H1 (cell line): ENCODE measurements around the gene RAB31. TPM values are rescaled to one million over a fixed set of nuclear protein-coding genes. Genes with fewer than 3 reads are reported as not detected.

ENCODE experiments used
- CTCF ChIA-PET: fragments of 300-600 bp; sonication (Branson Sonifier 250); formaldehyde crosslinking; loops from one replicate; lab custom pipeline; 2021; ENCODE audit not compliant: partially characterized antibody; lab: Charles Lee
- POLR2A ChIA-PET: fragments of 300-600 bp; sonication (Branson Sonifier 250); formaldehyde crosslinking; loops from one replicate; lab custom pipeline; 2021; ENCODE audit warnings: inconsistent platforms; ENCODE audit not compliant: partially characterized antibody; lab: Charles Lee
- DNase-seq, 2 experiments: peaks; one replicate each; pipeline versions ENCODE4 v3.0.0 to v3.0.0-alpha.2; 2010 to 2022; ENCODE audit warnings: low spot score in 2 of 2, low read depth in 1 of 2, mixed read lengths in 1 of 2
- FAIRE-seq: peaks from 2 replicates; lab custom pipeline; 2011; peaks lifted over from hg19 to GRCh38; lab: Jason Lieb, UNC
- H2AFZ ChIP-seq: 2 replicates; pipeline ENCODE4 v1.8.1; 2012; ENCODE audit warnings: low read length, inconsistent platforms
- H2AK5ac ChIP-seq: 2 replicates; pipeline ENCODE4 v1.6.1; 2013; ENCODE audit warnings: low read depth, low read length
- H2BK120ac ChIP-seq: replicated peaks from 2 replicates; pipeline ENCODE3; 2013; ENCODE audit warnings: low read depth, low read length, inconsistent platforms
- H2BK12ac ChIP-seq: 2 replicates; pipeline ENCODE4 v1.6.1; 2013; ENCODE audit warnings: low read depth, low read length
- H2BK15ac ChIP-seq: 2 replicates; pipeline ENCODE4 v1.6.1; 2013; ENCODE audit warnings: low read length
- H2BK20ac ChIP-seq: 2 replicates; pipeline ENCODE4 v1.6.1; 2013; ENCODE audit warnings: low read length
- H2BK5ac ChIP-seq: 2 replicates; pipeline ENCODE4 v1.6.1; 2013; ENCODE audit warnings: low read depth, low read length
- H3K14ac ChIP-seq: 2 replicates; pipeline ENCODE4 v1.6.1; 2013; ENCODE audit warnings: inconsistent platforms; ENCODE audit not compliant: insufficient read length
- H3K18ac ChIP-seq: 2 replicates; pipeline ENCODE4 v1.6.1; 2013; ENCODE audit warnings: low read length; ENCODE audit errors: extremely low read depth
- H3K23ac ChIP-seq: 2 replicates; pipeline ENCODE4 v1.6.1; 2013; ENCODE audit warnings: inconsistent platforms; ENCODE audit not compliant: insufficient read length
- H3K23me2 ChIP-seq: 2 replicates; pipeline ENCODE4 v1.6.1; 2013; ENCODE audit warnings: low read depth, low read length
- H3K27ac ChIP-seq: 2 replicates; pipeline ENCODE4 v1.6.1; 2011; ENCODE audit warnings: low read depth, low read length, inconsistent platforms
- H3K27me3 ChIP-seq, 4 experiments: replicated peaks in 1 of 4; 1 replicate in 1 of 4; 2 replicates in 3 of 4; pipeline versions ENCODE4 v1.6.1 to v1.8.1; 2011 to 2013; ENCODE audit warnings: low read length in 3 of 4, mild to moderate bottlenecking in 3 of 4, inconsistent platforms in 2 of 4, mixed read lengths in 2 of 4, moderate library complexity in 1 of 4; ENCODE audit not compliant: control insufficient read depth in 3 of 4, insufficient read depth in 3 of 4; ENCODE audit errors: extremely low read depth in 1 of 4
- H3K36me3 ChIP-seq, 4 experiments: 2 replicates each; pipeline versions ENCODE4 v1.6.1 to v1.8.1; 2011 to 2013; ENCODE audit warnings: mild to moderate bottlenecking in 4 of 4, low read length in 3 of 4, moderate library complexity in 2 of 4, control low read depth in 1 of 4, inconsistent platforms in 1 of 4; ENCODE audit not compliant: insufficient read depth in 4 of 4, control insufficient read depth in 2 of 4
- H3K4ac ChIP-seq: replicated peaks from 2 replicates; pipeline ENCODE3; 2013; ENCODE audit warnings: low read length, low read depth, mixed read lengths, inconsistent platforms; ENCODE audit not compliant: insufficient read length
- H3K4me1 ChIP-seq, 4 experiments: replicated peaks in 1 of 4; 1 replicate in 1 of 4; 2 replicates in 3 of 4; pipeline versions ENCODE4 v1.6.1 to v1.8.1; 2011 to 2013; ENCODE audit warnings: low read length in 3 of 4, inconsistent platforms in 2 of 4, mixed read lengths in 1 of 4; ENCODE audit not compliant: insufficient read depth in 4 of 4, control insufficient read depth in 3 of 4
- H3K4me2 ChIP-seq, 2 experiments: 2 replicates each; pipeline versions ENCODE4 v1.6.1 to v1.8.1; 2011 to 2013; ENCODE audit warnings: low read depth in 2 of 2, low read length in 2 of 2, control low read depth in 1 of 2, inconsistent platforms in 1 of 2, mild to moderate bottlenecking in 1 of 2; ENCODE audit not compliant: insufficient read depth in 1 of 2
- H3K4me3 ChIP-seq, 4 experiments: fragments of 200-600, 300-600 bp in 1 of 4; sonication (generic), shearing (Covaris generic), sonication (Bioruptor Twin) in 1 of 4; 2 replicates each; pipeline versions ENCODE4 v1.5.1 to v1.8.1; 2011 to 2016; ENCODE audit warnings: low read length in 4 of 4, low read depth in 3 of 4, control low read depth in 2 of 4, inconsistent platforms in 2 of 4, mild to moderate bottlenecking in 2 of 4, mixed read lengths in 1 of 4, moderate library complexity in 1 of 4; ENCODE audit not compliant: insufficient read depth in 2 of 4; ENCODE audit errors: extremely low read depth in 1 of 4
- H3K56ac ChIP-seq: replicated peaks from 2 replicates; pipeline ENCODE3; 2013; ENCODE audit warnings: low read depth, mild to moderate bottlenecking, mixed read lengths, low read length, inconsistent platforms; ENCODE audit not compliant: insufficient read length
- H3K79me1 ChIP-seq: 2 replicates; pipeline ENCODE4 v1.6.1; 2013; ENCODE audit warnings: low read depth, low read length, control low read depth
- H3K79me2 ChIP-seq, 2 experiments: 2 replicates each; pipeline versions ENCODE4 v1.6.1 to v1.8.1; 2012 to 2013; ENCODE audit warnings: low read length in 2 of 2, mild to moderate bottlenecking in 2 of 2, inconsistent platforms in 1 of 2; ENCODE audit not compliant: insufficient read depth in 2 of 2, control insufficient read depth in 1 of 2
- H3K9ac ChIP-seq, 4 experiments: replicated peaks in 1 of 4; 1 replicate in 1 of 4; 2 replicates in 3 of 4; pipeline versions ENCODE4 v1.6.1 to v1.8.1; 2011 to 2013; ENCODE audit warnings: low read depth in 3 of 4, low read length in 3 of 4, control low read depth in 2 of 4, mild to moderate bottlenecking in 2 of 4, moderate library complexity in 2 of 4, inconsistent platforms in 1 of 4; ENCODE audit errors: extremely low read depth in 1 of 4
- H3K9me3 ChIP-seq, 2 experiments: 2 replicates each; pipeline versions ENCODE4 v1.6.1 to v1.8.1; 2012 to 2013; ENCODE audit warnings: mild to moderate bottlenecking in 2 of 2, moderate library complexity in 2 of 2, control low read depth in 1 of 2, inconsistent platforms in 1 of 2, low read depth in 1 of 2, low read length in 1 of 2, mixed read lengths in 1 of 2; ENCODE audit not compliant: insufficient read depth in 2 of 2
- H4K20me1 ChIP-seq, 2 experiments: replicated peaks in 1 of 2; 2 replicates each; pipeline versions ENCODE3 to v1.8.1; 2011 to 2013; ENCODE audit warnings: inconsistent platforms in 2 of 2, low read length in 2 of 2, mild to moderate bottlenecking in 1 of 2; ENCODE audit not compliant: insufficient read depth in 2 of 2, control insufficient read depth in 1 of 2
- H4K5ac ChIP-seq: 2 replicates; pipeline ENCODE4 v1.6.1; 2013; ENCODE audit warnings: low read length, low read depth, mixed read lengths, inconsistent platforms; ENCODE audit not compliant: insufficient read length
- H4K8ac ChIP-seq: 2 replicates; pipeline ENCODE4 v1.8.0; 2013; ENCODE audit warnings: mild to moderate bottlenecking, moderate library complexity, low read length, inconsistent platforms; ENCODE audit not compliant: insufficient read depth; ENCODE audit errors: extremely low read depth
- H4K91ac ChIP-seq: replicated peaks from 2 replicates; pipeline ENCODE3; 2013; ENCODE audit warnings: low read length, mixed read lengths, inconsistent platforms; ENCODE audit not compliant: insufficient read length
- BRCA1 ChIP-seq: IDR thresholded peaks from 2 replicates; pipeline ENCODE4 v1.6.1; 2012; ENCODE audit warnings: low read depth, low read length, improper control_type of control experiment
- MAFK ChIP-seq: IDR thresholded peaks from 2 replicates; pipeline ENCODE4 v1.6.1; 2012; ENCODE audit warnings: low read depth, mild to moderate bottlenecking, improper control_type of control experiment, low read length
- RBBP5 ChIP-seq: IDR thresholded peaks from 2 replicates; pipeline ENCODE4 v1.7.1; 2012; ENCODE audit warnings: low read depth, mild to moderate bottlenecking, inconsistent platforms, low read length, moderate library complexity, borderline replicate concordance
- SUZ12 ChIP-seq: fragments of 200-600 bp; sonication (generic); IDR thresholded peaks from 2 replicates; pipeline ENCODE4 v1.6.1; 2012; ENCODE audit warnings: mild to moderate bottlenecking, inconsistent platforms, low read length, moderate library complexity, mixed read lengths
- WGBS, 2 experiments: shearing (Covaris generic) in 1 of 2; methylation state at CpG; one replicate each; pipeline versions ENCODE4 v1.1.6 to v1.1.7; 2013 to 2015; ENCODE audit warnings: low lambda C conversion rate in 2 of 2, mixed read lengths in 2 of 2, inconsistent platforms in 1 of 2, low coverage in 1 of 2, missing lambda C conversion rate in 1 of 2; ENCODE audit not compliant: insufficient replicate concordance in 2 of 2, insufficient coverage in 1 of 2, insufficient read length in 1 of 2; ENCODE audit errors: extremely low coverage in 1 of 2, missing lambda C conversion rate in 1 of 2; 5-methylcytosine and 5-hydroxymethylcytosine counted together
- polyA plus RNA-seq, 7 experiments: library from polyadenylated mRNA; depleted of rRNA in 3 of 7; stranded (reverse) in 5 of 7; unstranded in 2 of 7; fragments of >200 nt in 5 of 7; fragments of 200-250 nt in 2 of 7; gene quantifications; 1 replicate in 5 of 7; 2 replicates in 1 of 7; 4 replicates in 1 of 7; pipeline versions ENCODE4 v1.2.1 to v1.2.3, GENCODE V29; 2011 to 2013; ENCODE audit warnings: missing spikeins in 2 of 7, mixed read lengths in 2 of 7
- total RNA-seq: library from RNA; stranded (reverse); fragmentation: NEBNext Ultra II Directional; extraction: Animal tissue kit (Norgen Biotek cat#: 25700); gene quantifications from 2 replicates; pipeline ENCODE4 v1.2.1, GENCODE V29; 2021

The RAB31 gene
- total and polyA plus RNA-seq, 2 of the 8 experiments (the other 6 are each of a cell fraction or from before 2014, with no cell fraction given) = 15.2 to 40.9 TPM

- no peak for FAIRE-seq
Measured at GRCh38 chr18:9709304-9709877, 1.3 kb downstream of the RAB31 start.

More at GRCh38 chr18:9709304-9709877, 1.3 kb downstream of the RAB31 start:
- WGBS, 2 experiments = 29% methylated on average over 17 of the region's 18 CpGs; no CpG with 5 or more reads in 1 of the 2 experiments
- Histone ChIP-seq H4K8ac (0 out of 2 replicates have a peak overlapping the region, but pooled peaks have one; percentile 23), H3K27ac (no peak overlapping the region), H3K27me3 (peaks cover 0 to 37% (median 31%) of the 10 kb centered on the region in 4 experiments; a peak in 5 of 7 replicates), H3K14ac (no peak overlapping the region), H2BK120ac (no peak overlapping the region), H4K20me1 (peaks cover 0 to 3% of the 10 kb centered on the region in 2 experiments), H3K9me3 (no peaks in the 10 kb centered on the region), H3K4me2 (peak overlapping the region; percentile 85 to 97), H3K4me1 (peaks cover 4 to 13% (median 8%) of the 10 kb centered on the region in 4 experiments; a peak in 6 of 7 replicates), H2AFZ (no peak overlapping the region), H3K79me2 (peaks cover 3 to 7% of the 10 kb centered on the region in 2 experiments; a peak in 2 of 4 replicates), H2BK12ac (no peak overlapping the region), H3K18ac (no peak overlapping the region), H2AK5ac (no peak overlapping the region), H4K91ac (no peak overlapping the region), H3K4me3 (peak overlapping the region; percentile 70 to 87 (median 82); a peak in 7 of 8 replicates), H3K79me1 (peaks cover 3% of the 10 kb centered on the region; the same call in 1 of the 2 replicates), H3K56ac (no peak overlapping the region), H3K9ac (0 out of 7 replicates have a peak overlapping the region, but pooled peaks of 1 of the 4 experiments have one; percentile 30), H3K4ac (no peak overlapping the region), H2BK5ac (no peak overlapping the region), H4K5ac (no peak overlapping the region), H2BK20ac (no peak overlapping the region), H2BK15ac (no peak overlapping the region), H3K36me3 (no peaks in the 10 kb centered on the region), H3K23ac (no peak overlapping the region), H3K23me2 (peaks cover 17% of the 10 kb centered on the region; the same call in 1 of the 2 replicates)
- DNase-seq = no peak
- ChIA-PET POLR2A (no interaction called here), CTCF (interaction anchor here (0.7 to 1.7 kb wide), 2 partner anchors 13 to 135 kb away, joined by 3 to 4 read pairs; no protein-coding TSS in a partner anchor)
- TF ChIP-seq RBBP5 = 0 out of 2 replicates have a peak, but pooled peaks have one; percentile 22
- TF ChIP-seq MAFK = no peak
- no peak for TF ChIP-seq BRCA1
- TF ChIP-seq SUZ12 = peak; percentile 59; the same call in 1 of the 2 replicates
